Lower leg skin (tissue), 3 donors: ENCODE results near the gene SZT2.

Experiments used
- CTCF ChIP-seq, 3 donors: fragments of 450-650 bp; IDR thresholded peaks; one replicate each; pipeline ENCODE4 v1.5.1; 2016; ENCODE audit warnings: antibody characterized with exemption in 3 of 3, mild to moderate bottlenecking in 3 of 3, moderate library complexity in 2 of 3
- POLR2A ChIP-seq, 2 donors: fragments of 450-650 bp; IDR thresholded peaks; one replicate each; pipeline ENCODE4 v1.6.1; 2016 to 2017; ENCODE audit warnings: antibody characterized with exemption in 2 of 2, mild to moderate bottlenecking in 1 of 2, moderate library complexity in 1 of 2

GRCh38 chr1:43450251-43450941 lies 60.7 kb downstream of the SZT2 start:
- TF ChIP-seq CTCF (IDR thresholded peaks at IDR 0.05) (no peak), POLR2A (IDR thresholded peaks at IDR 0.05) (no peak)
